ENCODE results near the gene FOXP1.

GRCh38 chr3:71104121-71104541, 479.4 kb downstream of the FOXP1 start:
- no peak for TF ChIP-seq SAP30 (IDR thresholded peaks at IDR 0.05; ENCODE audit: insufficient read depth, insufficient replicate concordance, low read length)
- TF ChIP-seq CTCF (IDR thresholded peaks at IDR 0.05; ENCODE audit: control extremely low read depth in 1 of 3, insufficient read depth in 1 of 3, low read depth in 1 of 3, low read length in 3 of 3) = no peak
- no peak for TF ChIP-seq POLR2A (IDR thresholded peaks at IDR 0.05; ENCODE audit: control extremely low read depth in 1 of 2, low read depth in 2 of 2, low read length in 2 of 2)
- TF ChIP-seq CHD2 (IDR thresholded peaks at IDR 0.05; ENCODE audit: low read length) = no peak

Data from H1 (cell line).